Kidney (tissue), 14 donors: ENCODE results near the gene ACTBL2. TPM values are rescaled to one million over a fixed set of nuclear protein-coding genes. Genes with fewer than 3 reads are reported as not detected.

Experiments used
- DNase-seq, 5 donors: peaks; one replicate each; pipeline ENCODE4 v3.0.0-alpha.2; 2013 to 2020
- FAIRE-seq: peaks from 2 replicates; lab custom pipeline; 2012; peaks lifted over from hg19 to GRCh38; lab: Jason Lieb, UNC
- H3K27ac ChIP-seq, 2 donors: one replicate each; pipeline ENCODE4 v1.7.0; 2013; ENCODE audit warnings: low read depth in 2 of 2, low read length in 2 of 2, inconsistent platforms in 1 of 2
- H3K27me3 ChIP-seq: one replicate; pipeline ENCODE4 v1.7.1; 2013; ENCODE audit warnings: low read length, inconsistent platforms; ENCODE audit not compliant: control insufficient read depth, insufficient read depth
- H3K36me3 ChIP-seq, 3 donors: one replicate each; pipeline versions ENCODE4 v1.7.0 to v1.7.1; 2013; ENCODE audit warnings: low read length in 3 of 3, control low read depth in 1 of 3, inconsistent platforms in 1 of 3; ENCODE audit not compliant: insufficient read depth in 3 of 3, control insufficient read depth in 2 of 3
- H3K4me1 ChIP-seq, 3 donors: one replicate each; pipeline versions ENCODE4 v1.7.0 to v1.7.1; 2013; ENCODE audit warnings: low read length in 3 of 3, inconsistent platforms in 1 of 3, low read depth in 1 of 3; ENCODE audit not compliant: control insufficient read depth in 2 of 3, insufficient read depth in 2 of 3
- H3K4me3 ChIP-seq, 3 donors: one replicate each; pipeline versions ENCODE4 v1.7.0 to v1.8.1; 2013; ENCODE audit warnings: low read length in 3 of 3, control low read depth in 1 of 3, inconsistent platforms in 1 of 3
- H3K9ac ChIP-seq, 3 donors: one replicate each; pipeline versions ENCODE4 v1.7.0 to v1.7.1; 2013; ENCODE audit warnings: low read length in 3 of 3, control low read depth in 1 of 3, inconsistent platforms in 1 of 3
- H3K9me3 ChIP-seq, 3 donors: one replicate each; pipeline versions ENCODE4 v1.7.0 to v1.7.1; 2013; ENCODE audit warnings: low read length in 3 of 3, control low read depth in 1 of 3, inconsistent platforms in 1 of 3; ENCODE audit not compliant: control insufficient read depth in 2 of 3, insufficient read depth in 1 of 3
- intact Hi-C: fragments of 100-400 bp; cut with DNase I; formaldehyde crosslinking; loops from one replicate; pipeline ENCODE4 v1.11.1; 2022
- polyA plus RNA-seq: library from polyadenylated mRNA; stranded (reverse); fragments of 350-450 nt; fragmentation: Illumina TruSeq; extraction: RNeasy Lipid Tissue Mini Kit (QIAGEN cat#74804); gene quantifications from one replicate; pipeline ENCODE4 v1.2.3, GENCODE V29; 2014; ENCODE audit warnings: low read depth, low replicate concordance; ENCODE audit not compliant: insufficient read depth
- total RNA-seq: library from RNA; stranded (reverse); fragmentation: NEBNext Ultra II Directional; extraction: Animal tissue kit (Norgen Biotek cat#: 25700); gene quantifications from one replicate; pipeline ENCODE4 v1.2.1, GENCODE V29; 2021
- TF ChIP-seq, protein P1 (sequence below): IDR thresholded peaks from 3 replicates; pipeline ENCODE4 v1.5.1; 2012; ENCODE audit warnings: mild to moderate bottlenecking, moderate library complexity, borderline replicate concordance; ENCODE audit not compliant: insufficient read depth; ENCODE audit errors: extremely low read depth
- donor health status: control.
- donor health status: control.
- donor health status: control.
- donor health status: control.
- donor health status: control.
- donor health status: DM: yes; HTN: yes; CAD: no.
- donor health status: Normal renal cell carcinoma (clear cell type).

Gene ACTBL2
- total and polyA plus RNA-seq, 2 donors from 2014 or later, result 0.13 TPM; not detected in 1

DNA sequence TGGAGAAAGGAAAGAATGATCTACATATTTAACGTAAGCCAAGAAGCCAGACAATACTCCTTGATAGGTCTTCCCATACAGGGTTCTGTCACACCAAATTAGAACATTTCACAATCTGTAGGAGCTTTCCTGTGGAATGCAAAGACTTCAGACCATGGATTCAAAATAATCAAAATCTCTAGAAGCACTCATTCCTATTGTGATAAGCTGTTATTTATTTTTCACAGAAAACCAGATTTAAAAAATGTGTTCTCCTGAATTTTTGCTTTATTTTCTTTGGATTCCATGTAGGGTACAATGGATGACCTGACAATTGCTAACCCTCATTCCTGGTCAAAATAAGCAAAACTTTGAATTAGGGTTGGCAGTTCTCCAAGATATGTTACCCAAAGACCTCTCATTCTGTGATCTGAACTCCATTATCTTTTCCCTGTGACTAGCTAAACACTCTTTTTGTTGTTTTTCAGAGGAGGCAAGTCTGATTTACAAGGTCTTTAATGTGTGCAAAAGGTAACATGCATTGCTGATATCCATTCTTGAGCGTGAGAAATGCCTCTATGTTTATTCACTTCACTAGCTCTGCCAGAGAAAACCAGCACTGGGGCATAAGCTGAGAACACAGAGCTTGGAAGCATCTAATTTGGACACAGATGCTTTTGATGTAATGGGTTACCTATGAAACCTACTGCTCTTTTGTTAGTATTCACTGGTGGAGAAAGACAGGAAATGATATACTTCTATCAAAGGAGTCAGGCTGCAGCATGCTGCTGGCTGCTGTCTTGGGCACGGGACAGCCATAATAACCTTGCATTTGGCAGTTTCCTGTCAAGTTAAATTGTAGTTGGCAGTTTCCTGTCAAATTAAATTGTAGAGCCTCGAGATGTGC is 31.4 kb downstream of the ACTBL2 start:
- Histone ChIP-seq H3K27me3 (no peaks in the 10 kb centered on the region), H3K9ac (no peak overlapping the region), H3K36me3 (no peaks in the 10 kb centered on the region), H3K4me3 (no peak overlapping the region), H3K9me3 (no peaks in the 10 kb centered on the region), H3K4me1 (peaks cover 0 to 5% (median 2%) of the 10 kb centered on the region in 3 donors), H3K27ac (no peak overlapping the region)
- intact Hi-C loops, result no loop called here
- FAIRE-seq, result no peak
- DNase-seq, result peak in 3 of 5 donors; percentile 18 to 68 (median 59)
- TF ChIP-seq, protein P1, sequence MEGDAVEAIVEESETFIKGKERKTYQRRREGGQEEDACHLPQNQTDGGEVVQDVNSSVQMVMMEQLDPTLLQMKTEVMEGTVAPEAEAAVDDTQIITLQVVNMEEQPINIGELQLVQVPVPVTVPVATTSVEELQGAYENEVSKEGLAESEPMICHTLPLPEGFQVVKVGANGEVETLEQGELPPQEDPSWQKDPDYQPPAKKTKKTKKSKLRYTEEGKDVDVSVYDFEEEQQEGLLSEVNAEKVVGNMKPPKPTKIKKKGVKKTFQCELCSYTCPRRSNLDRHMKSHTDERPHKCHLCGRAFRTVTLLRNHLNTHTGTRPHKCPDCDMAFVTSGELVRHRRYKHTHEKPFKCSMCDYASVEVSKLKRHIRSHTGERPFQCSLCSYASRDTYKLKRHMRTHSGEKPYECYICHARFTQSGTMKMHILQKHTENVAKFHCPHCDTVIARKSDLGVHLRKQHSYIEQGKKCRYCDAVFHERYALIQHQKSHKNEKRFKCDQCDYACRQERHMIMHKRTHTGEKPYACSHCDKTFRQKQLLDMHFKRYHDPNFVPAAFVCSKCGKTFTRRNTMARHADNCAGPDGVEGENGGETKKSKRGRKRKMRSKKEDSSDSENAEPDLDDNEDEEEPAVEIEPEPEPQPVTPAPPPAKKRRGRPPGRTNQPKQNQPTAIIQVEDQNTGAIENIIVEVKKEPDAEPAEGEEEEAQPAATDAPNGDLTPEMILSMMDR, result no peak

DNA sequence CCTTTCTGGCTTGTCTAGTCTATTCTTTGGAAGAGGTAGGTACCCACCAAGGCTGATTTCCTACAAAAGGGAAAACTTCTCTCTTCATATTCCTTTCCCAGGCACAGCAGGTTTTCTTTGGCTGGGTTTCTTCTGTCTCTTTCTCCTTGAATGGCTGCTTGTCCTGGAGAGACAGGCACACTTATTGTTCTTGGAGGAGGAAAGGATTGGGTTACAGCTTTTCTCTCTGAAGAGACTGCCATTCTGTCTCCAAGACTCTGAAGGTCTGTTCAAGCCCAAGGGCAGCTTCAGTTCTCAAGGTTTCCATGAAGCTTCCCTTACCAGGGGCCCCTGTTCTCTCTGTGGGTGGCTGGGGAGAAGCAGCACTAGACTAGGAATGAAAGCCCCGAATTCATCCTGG is 33.9 kb downstream of the ACTBL2 start:
- Histone ChIP-seq H3K36me3 (no peaks in the 10 kb centered on the region), H3K27me3 (no peaks in the 10 kb centered on the region), H3K4me3 (no peak overlapping the region), H3K9ac (no peak overlapping the region), H3K4me1 (peaks cover 0 to 5% (median 0%) of the 10 kb centered on the region in 3 donors), H3K9me3 (no peaks in the 10 kb centered on the region), H3K27ac (no peak overlapping the region)
- no peak for DNase-seq
- FAIRE-seq, result no peak
- intact Hi-C loops, result no loop called here
- TF ChIP-seq, protein P1, result no peak

DNA sequence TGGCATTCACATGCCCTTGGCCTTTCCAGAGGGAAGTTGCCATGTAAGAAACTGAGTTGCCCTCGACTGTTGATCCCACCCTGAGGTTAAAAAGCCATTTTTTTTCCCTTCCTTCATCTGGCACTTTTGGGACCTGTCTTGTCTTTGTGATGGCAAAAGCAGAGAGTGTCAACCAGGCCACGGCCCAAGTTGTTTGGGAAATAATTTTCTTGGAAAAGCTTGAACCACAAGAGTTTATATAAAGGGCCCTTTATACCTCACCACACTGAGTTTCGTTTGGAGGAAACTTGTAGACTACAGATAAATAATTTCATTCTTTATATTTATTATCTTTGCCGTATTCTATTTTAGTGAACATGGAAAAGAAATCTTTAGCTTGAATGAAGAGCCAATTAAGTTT is 34.3 kb downstream of the ACTBL2 start:
- H3K9me3 ChIP-seq, result no peaks in the 10 kb centered on the region
- H3K27ac ChIP-seq, result no peak overlapping the region
- intact Hi-C loops, result no loop called here
- DNase-seq (no peak), FAIRE-seq (no peak)
- H3K4me3 ChIP-seq, result no peak overlapping the region
- no peaks in the 10 kb centered on the region for H3K36me3 ChIP-seq
- H3K9ac ChIP-seq, result no peak overlapping the region
- H3K4me1 ChIP-seq, result peaks cover 0 to 4% (median 0%) of the 10 kb centered on the region in 3 donors
- no peaks in the 10 kb centered on the region for H3K27me3 ChIP-seq
- TF ChIP-seq, protein P1, result no peak
